ENCODE data around the gene KRT4.
"Not testable (repeated sequence)": the region's sequence is repeated elsewhere in the genome, so short reads cannot be mapped to it uniquely, and the experiment has no call there.

Gene KRT4

DNA sequence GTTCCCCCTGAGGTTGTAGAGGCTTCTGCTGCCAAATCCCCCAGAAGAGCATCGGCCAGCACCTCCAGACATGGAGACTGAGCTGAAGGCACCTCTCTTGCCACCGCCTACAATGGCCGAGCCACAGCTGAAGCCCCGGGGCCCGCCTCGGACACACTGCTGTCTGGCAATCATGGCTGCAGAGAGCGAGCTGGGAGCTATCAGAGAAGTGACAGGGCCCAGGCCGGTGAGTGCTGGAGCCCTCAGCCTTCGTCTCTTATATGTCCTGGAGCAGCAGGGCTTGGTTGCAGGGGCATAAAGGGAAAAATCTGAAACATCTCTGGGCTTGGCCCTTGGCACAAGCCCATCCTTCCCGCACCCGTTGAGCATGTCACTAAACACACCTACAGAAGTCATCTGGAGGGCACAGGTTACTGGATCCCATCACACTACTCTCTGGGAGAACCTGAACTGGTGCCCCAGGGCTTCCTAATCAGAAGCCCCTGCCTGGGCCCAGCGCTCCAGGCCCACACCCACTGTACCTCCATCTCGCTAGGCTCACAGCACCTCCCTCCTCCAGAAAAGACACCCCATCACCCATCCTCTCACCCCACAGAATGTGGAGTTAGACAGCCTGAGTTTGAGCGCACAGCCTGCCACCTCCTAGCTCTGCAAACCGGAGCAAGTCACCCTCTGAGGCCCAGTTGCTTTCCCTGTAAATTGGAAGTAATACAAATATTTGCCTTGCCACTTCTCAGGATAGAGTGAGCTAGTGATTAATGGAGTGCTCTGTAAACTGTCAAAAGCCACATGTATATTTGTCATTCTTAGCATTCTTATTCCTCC lies at the start of gene KRT4:
KRT4 (minus strand) TSS at position 232 of the 825 bp plus-strand sequence; CDS start at position 174, 58 bp downstream.
- DNase-seq (ENCODE audit: low spot score): no peak

DNA sequence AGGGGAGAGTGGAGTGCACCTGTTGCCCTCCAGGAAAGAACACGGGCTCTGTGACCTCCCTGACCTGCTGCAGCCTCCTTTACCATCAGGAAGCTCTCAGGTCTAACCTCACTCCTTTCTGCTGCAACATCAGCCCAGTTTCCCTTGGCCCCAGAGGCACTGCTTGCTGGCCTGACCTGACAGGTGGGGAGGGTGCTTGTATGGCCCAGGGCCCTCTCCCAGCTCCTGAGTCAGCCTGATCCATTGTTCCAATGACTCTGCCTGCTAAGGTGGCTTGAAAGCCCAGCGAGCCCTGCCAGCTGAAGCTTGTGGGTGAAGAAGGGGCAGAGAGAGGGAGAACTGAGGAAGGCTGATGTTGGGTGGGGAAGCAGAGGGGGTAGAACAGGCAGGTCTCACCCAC lies 48.1 kb upstream of the KRT4 start:
- no peak for DNase-seq (ENCODE audit: low spot score)

DNA sequence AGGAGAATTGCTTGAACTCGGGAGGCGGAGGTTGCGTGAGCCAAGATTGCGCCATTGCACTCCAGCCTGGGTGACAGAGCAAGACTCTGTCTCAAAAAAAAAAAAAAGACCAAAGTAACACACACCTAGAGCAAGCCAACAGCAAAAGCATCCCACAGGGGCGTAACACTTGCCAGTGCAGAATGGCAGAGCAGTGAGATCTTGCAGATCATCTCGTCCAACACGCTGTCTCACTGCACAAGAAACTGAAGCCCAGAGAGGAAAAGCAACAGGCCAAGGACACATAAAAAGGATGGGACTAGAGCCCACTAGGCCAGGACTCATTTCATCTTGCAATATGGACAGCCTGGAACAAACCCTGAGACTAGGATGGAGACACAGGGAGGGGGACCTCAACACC lies 47.6 kb upstream of the KRT4 start:
- no peak for DNase-seq (ENCODE audit: low spot score)

- DNase-seq (ENCODE audit: low spot score): no peak
These were observed 46.3 kb upstream of the KRT4 start for GRCh38 chr12:52860102-52860823.

GRCh38 chr12:52857500-52857899 lies 43.6 kb upstream of the KRT4 start:
- no peak for DNase-seq (ENCODE audit: low spot score)

DNA sequence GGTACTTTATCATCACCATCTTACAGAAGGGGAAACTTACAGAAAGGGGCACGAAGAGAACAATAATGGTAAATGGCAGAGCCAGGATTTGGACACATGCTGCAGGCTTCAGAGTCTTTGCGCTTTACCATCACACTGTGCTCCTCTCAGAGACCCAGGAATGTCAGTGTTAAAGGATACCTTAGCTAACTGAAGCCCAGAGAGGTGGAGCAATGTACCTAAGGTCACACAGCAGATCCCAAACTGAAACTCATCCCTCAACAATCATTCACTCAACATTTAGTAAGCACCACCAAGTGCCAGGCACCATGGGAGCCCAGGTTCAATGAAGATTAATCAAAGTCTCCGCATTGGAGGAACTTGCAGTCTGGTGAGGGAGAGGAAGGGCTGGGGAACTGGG lies 42.9 kb upstream of the KRT4 start:
- no peak for DNase-seq (ENCODE audit: low spot score)

GRCh38 chr12:52856077-52856476 lies 42.2 kb upstream of the KRT4 start:
- DNase-seq (ENCODE audit: low spot score): not testable (repeated sequence)

- DNase-seq (ENCODE audit: low spot score): no peak
These were observed 37.9 kb upstream of the KRT4 start for GRCh38 chr12:52851787-52852186.

- DNase-seq (ENCODE audit: low spot score): no peak
These were observed 36.8 kb upstream of the KRT4 start for GRCh38 chr12:52850681-52851080.

GRCh38 chr12:52849511-52849910 lies 35.6 kb upstream of the KRT4 start:
- no peak for DNase-seq (ENCODE audit: low spot score)

GRCh38 chr12:52848661-52849255 lies 34.8 kb upstream of the KRT4 start, which contains the start of gene KRT78:
Gene KRT78, minus strand, starts transcription at chr12:52848994. Its CDS starts 64 bp downstream, at chr12:52848930.
- DNase-seq (ENCODE audit: low spot score): no peak

- no peak for DNase-seq (ENCODE audit: low spot score)
These were observed 33.6 kb upstream of the KRT4 start for GRCh38 chr12:52847335-52848102.

GRCh38 chr12:52846356-52846970 lies 32.5 kb upstream of the KRT4 start:
- no peak for DNase-seq (ENCODE audit: low spot score)

DNA sequence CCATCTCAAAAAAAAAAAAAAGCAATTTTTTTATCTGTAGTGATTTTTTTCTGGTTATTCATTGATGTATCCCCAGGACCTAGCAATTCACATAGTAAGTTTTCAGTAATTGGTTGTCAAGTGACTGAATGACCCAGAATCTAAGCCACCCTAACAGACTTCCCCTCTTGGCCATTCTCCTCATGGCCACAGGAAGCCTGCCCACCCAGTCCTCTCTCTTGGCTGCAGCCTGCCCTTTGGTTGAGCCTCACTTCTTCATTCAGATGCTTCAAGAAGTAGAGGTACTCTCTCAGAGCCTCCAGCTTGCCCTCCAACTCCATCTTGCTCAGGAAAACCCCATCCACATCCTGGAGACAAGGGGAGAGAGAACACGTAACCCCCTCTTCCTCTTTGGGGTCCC lies 32.0 kb upstream of the KRT4 start:
- no peak for DNase-seq (ENCODE audit: low spot score)

DNA sequence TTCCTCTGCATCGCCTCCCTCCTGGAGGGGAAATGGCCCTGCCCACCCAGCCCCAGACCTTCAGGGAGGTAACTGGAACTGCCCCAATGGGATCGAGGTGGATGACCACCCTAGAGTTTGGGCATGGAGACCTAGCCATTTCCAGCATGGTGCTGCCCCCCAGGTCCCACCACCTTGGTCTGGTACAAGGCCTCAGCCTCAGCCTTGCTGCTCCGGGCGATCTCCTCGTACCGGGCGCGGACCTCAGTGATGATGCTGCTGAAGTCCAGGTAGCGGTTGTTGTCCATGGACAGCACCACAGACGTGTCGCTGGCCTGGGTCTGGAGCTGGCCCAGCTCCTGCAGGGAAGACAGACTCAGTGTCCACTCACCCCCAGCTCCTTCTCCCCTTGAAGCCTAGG lies 30.5 kb upstream of the KRT4 start:
- DNase-seq (ENCODE audit: low spot score): no peak

- no peak for DNase-seq (ENCODE audit: low spot score)
These were observed 25.7 kb upstream of the KRT4 start for GRCh38 chr12:52839436-52840105.

DNA sequence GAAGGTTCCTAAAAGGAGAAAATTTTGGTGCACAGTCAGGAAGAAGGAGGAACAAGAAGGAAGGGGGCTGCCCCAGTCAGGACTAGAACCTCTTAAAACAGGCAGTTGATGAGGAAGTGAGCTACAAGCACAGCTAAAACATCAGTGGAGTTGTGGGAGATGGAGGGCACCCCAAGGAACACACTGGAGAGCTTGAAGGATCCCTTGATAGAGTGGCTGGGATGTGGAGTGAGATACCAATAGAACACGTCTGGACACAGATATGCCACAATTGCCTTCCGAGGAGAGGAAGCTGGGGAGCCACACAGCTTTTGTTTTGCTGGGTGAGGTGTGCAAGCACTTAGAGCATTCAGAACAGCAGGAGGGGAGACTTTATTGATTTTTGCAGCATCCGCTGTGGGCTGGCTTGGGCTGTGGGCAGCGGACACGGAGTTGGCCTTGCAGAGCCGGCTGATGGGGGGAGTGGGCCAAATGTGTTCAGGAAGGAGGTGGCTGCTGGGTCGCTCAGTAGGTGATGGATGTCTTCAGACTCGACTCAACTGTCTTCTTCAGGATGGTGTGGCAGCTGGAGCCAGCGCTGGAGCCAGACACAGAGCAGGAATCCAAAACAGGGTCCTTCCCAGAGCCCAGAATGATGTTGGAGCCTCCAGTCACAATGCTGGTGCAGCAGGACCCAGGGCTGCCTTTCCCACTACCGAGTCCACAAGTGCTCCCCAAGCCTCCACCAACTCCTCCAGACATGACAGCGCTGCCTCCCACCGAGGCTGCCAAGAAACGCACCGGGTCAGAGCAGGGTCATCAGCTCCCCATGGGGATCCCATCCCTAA lies 24.9 kb upstream of the KRT4 start:
- no peak for DNase-seq (ENCODE audit: low spot score)

GRCh38 chr12:52837781-52838608 lies 24.1 kb upstream of the KRT4 start:
- DNase-seq (ENCODE audit: low spot score): no peak

DNA sequence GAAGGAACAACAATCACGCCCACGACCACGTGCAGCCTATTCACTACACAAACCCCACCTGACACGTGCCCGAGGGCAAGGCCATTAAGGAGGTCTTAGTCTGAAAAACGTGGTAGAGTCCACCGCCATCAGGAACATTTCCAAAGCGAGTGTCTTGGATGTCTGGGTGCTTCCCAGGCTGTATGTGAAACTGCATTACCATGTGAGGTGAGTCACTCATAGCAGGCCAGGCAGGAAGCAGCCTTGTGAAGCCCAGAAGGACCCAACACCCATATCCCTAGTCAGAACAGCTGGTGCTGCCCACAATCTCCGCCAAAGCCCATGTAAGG lies 23.5 kb upstream of the KRT4 start:
- no peak for DNase-seq (ENCODE audit: low spot score)
